Measurements from ENCODE around the gene CAVIN4. TPM values are rescaled to one million over a fixed set of nuclear protein-coding genes. Genes with fewer than 3 reads are reported as not detected.

CAVIN4 gene
- total and polyA plus RNA-seq, 2 of the 13 experiments (the other 11 are each of a cell fraction or from before 2014, with no cell fraction given), result 0.54 to 1.00 TPM

DNA sequence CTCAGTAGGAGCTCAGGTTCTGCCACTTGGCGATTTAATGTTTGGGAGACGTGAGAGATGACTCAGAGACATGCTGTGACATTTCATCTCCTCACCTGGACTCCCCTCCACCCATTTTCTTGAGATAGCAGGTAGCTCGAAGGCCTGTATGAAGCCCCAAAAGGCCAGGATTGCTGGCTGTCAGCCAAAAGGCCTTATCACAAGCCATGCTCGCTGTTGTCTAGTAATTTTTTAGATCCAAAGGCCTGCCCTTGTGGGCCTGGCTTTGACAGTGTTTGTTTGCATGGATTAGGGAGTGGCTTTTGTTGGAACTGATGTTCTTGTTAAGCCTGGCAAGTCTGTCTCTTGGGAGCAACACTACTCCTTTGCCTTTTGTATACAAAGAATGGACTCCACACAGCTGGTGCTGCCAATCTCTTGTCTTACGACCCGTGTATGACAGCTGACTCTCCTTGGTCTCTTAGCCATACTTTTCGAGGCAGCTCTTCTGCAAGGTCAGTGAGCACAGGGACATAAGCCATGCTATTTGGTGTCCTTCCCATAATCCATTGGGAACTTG, 22.7 kb downstream of the CAVIN4 start:
- TF ChIP-seq ZNF343 (CRISPR knock-in tag; IDR thresholded peaks at IDR 0.05) (no peak), YEATS2 (CRISPR knock-in tag; IDR thresholded peaks at IDR 0.05; ENCODE audit: borderline replicate concordance) (no peak), ARNTL (CRISPR knock-in tag; IDR thresholded peaks at IDR 0.05) (no peak)
- TF ChIP-seq, protein P1, sequence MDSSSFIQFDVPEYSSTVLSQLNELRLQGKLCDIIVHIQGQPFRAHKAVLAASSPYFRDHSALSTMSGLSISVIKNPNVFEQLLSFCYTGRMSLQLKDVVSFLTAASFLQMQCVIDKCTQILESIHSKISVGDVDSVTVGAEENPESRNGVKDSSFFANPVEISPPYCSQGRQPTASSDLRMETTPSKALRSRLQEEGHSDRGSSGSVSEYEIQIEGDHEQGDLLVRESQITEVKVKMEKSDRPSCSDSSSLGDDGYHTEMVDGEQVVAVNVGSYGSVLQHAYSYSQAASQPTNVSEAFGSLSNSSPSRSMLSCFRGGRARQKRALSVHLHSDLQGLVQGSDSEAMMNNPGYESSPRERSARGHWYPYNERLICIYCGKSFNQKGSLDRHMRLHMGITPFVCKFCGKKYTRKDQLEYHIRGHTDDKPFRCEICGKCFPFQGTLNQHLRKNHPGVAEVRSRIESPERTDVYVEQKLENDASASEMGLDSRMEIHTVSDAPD (CRISPR knock-in tag; IDR thresholded peaks at IDR 0.05), result 0 out of 2 replicates have a peak, but pooled peaks have one; percentile 12
- CTCF ChIA-PET (ENCODE audit: low intra/inter-chr PET ratio, low total read pairs), result interaction anchor here (2.7 kb wide), 1 partner anchor 711 kb away, joined by 33 read pairs; no protein-coding TSS in a partner anchor
- Histone ChIP-seq H3K4me2 (ENCODE audit: low read depth, low read length) (0 out of 2 replicates have a peak overlapping the region, but pooled peaks have one; percentile 5), H3K9ac (ENCODE audit: insufficient read depth, low read depth, low read length) (no peak overlapping the region), H3K27ac (ENCODE audit: extremely low read length, insufficient read depth, low read length) (no peak overlapping the region), H3K79me2 (ENCODE audit: insufficient read depth, low read length) (no peaks in the 10 kb centered on the region), H4K20me1 (ENCODE audit: insufficient read depth, low read length) (no peaks in the 10 kb centered on the region), H3K36me3 (replicated peaks in 1 of 2; ENCODE audit: control insufficient read depth in 1 of 2, insufficient read depth in 2 of 2, low read length in 2 of 2) (no peaks in the 10 kb centered on the region), H2AFZ (ENCODE audit: low read length) (no peak overlapping the region), H3K4me1 (ENCODE audit: insufficient read depth, low read length) (peaks cover 24% of the 10 kb centered on the region), H3K27me3 (ENCODE audit: control insufficient read depth in 1 of 2, insufficient read depth in 2 of 2, low read length in 2 of 2) (no peaks in the 10 kb centered on the region), H3K4me3 (replicated peaks in 1 of 3; ENCODE audit: insufficient read depth in 1 of 3, low read depth in 2 of 3, low read length in 3 of 3) (no peak overlapping the region), H3K9me3 (ENCODE audit: low read length) (no peaks in the 10 kb centered on the region)
- DNase-seq (ENCODE audit: low spot score), result no peak
- 53% methylated on average over 7 of the region's 7 CpGs for WGBS (ENCODE audit: low lambda C conversion rate)
- intact Hi-C loops (cut with micrococcal nuclease; ENCODE audit: unreplicated experiment) (loop anchor here (1.0 to 10.0 kb wide), 5 partner anchors 102 to 932 kb away; partner anchors contain the start of gene RNF20), in situ Hi-C loops (cut with HindIII; ENCODE audit: extremely low pct_ligation_motif_present, low pct_unique_long_range_greater_than_20kb) (loop anchor here (5.0 kb wide), 1 partner anchor 707 kb away; no protein-coding TSS in a partner anchor)
- ATAC-seq, result no peak
- BruUV-seq (replicated peaks), result no TSS peak
- POLR2A ChIA-PET, result interaction anchor here (2.2 kb wide), 1 partner anchor 711 kb away, joined by 10 read pairs; no protein-coding TSS in a partner anchor
- FAIRE-seq, result no peak

DNA sequence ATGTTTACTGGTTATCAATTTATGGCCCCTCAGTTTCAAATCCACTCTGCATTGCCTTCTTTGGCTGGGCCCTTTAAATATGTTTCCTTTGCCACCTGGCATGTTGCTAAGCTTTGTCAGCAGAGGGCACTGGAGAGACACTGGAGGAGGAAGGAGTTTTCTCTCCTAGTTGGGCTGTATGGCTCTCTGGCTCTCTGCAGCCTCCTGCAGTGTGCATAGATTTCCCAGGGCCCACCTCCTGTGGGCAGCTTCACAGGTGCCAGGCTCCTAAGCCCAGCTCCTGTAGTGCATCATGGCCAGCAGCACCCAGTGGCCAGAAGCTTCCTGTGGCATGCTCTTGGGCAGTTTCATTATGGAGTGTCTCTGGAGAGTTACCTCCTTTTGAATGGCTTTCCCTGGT, 23.3 kb downstream of the CAVIN4 start:
- no peaks in the 10 kb centered on the region for H3K27me3 ChIP-seq (ENCODE audit: control insufficient read depth in 1 of 2, insufficient read depth in 2 of 2, low read length in 2 of 2)
- CTCF ChIA-PET (ENCODE audit: low intra/inter-chr PET ratio, low total read pairs), result interaction anchor here (2.7 kb wide), 1 partner anchor 710 kb away, joined by 33 read pairs; no protein-coding TSS in a partner anchor
- H3K27ac ChIP-seq (ENCODE audit: extremely low read length, insufficient read depth, low read length), result no peak overlapping the region
- peaks cover 24% of the 10 kb centered on the region for H3K4me1 ChIP-seq (ENCODE audit: insufficient read depth, low read length)
- H3K36me3 ChIP-seq (replicated peaks in 1 of 2; ENCODE audit: control insufficient read depth in 1 of 2, insufficient read depth in 2 of 2, low read length in 2 of 2), result no peaks in the 10 kb centered on the region
- no peaks in the 10 kb centered on the region for H3K9me3 ChIP-seq (ENCODE audit: low read length)
- FAIRE-seq, result peak; percentile 40
- peak; percentile 80 for ATAC-seq
- no peak overlapping the region for H2AFZ ChIP-seq (ENCODE audit: low read length)
- H4K20me1 ChIP-seq (ENCODE audit: insufficient read depth, low read length), result no peaks in the 10 kb centered on the region
- H3K4me2 ChIP-seq (ENCODE audit: low read depth, low read length), result no peak overlapping the region
- no peak overlapping the region for H3K4me3 ChIP-seq (replicated peaks in 1 of 3; ENCODE audit: insufficient read depth in 1 of 3, low read depth in 2 of 3, low read length in 3 of 3)
- intact Hi-C loops (cut with micrococcal nuclease; ENCODE audit: unreplicated experiment), result loop anchor here (1.0 to 10.0 kb wide), 5 partner anchors 101 to 931 kb away; partner anchors contain the start of gene RNF20
- peak; percentile 69 for DNase-seq (ENCODE audit: low spot score)
- no peaks in the 10 kb centered on the region for H3K79me2 ChIP-seq (ENCODE audit: insufficient read depth, low read length)
- POLR2A ChIA-PET, result interaction anchor here (2.2 kb wide), 1 partner anchor 711 kb away, joined by 10 read pairs; no protein-coding TSS in a partner anchor
- no TSS peak for BruUV-seq (replicated peaks)
- in situ Hi-C loops (cut with HindIII; ENCODE audit: extremely low pct_ligation_motif_present, low pct_unique_long_range_greater_than_20kb), result loop anchor here (5.0 kb wide), 1 partner anchor 706 kb away; no protein-coding TSS in a partner anchor
- no peak overlapping the region for H3K9ac ChIP-seq (ENCODE audit: insufficient read depth, low read depth, low read length)
- TF ChIP-seq ZNF280B (CRISPR knock-in tag; IDR thresholded peaks at IDR 0.05; ENCODE audit: borderline replicate concordance) (no peak), SNRNP70 (IDR thresholded peaks at IDR 0.05; ENCODE audit: low read depth, low read length) (no peak), ZNF687 (CRISPR knock-in tag; IDR thresholded peaks at IDR 0.05) (0 out of 2 replicates have a peak, but pooled peaks have one; percentile 11), GABPB1 (CRISPR knock-in tag; IDR thresholded peaks at IDR 0.05) (0 out of 2 replicates have a peak, but pooled peaks have one; percentile 17), SRF (IDR thresholded peaks at IDR 0.05; ENCODE audit: low read depth, low read length) (peak; percentile 72)

All from HepG2 (cell line).